Stimulated activated CD4-positive, alpha-beta T cell treated with anti-CD3 and anti-CD28 coated beads, Interleukin-2, amount 100 ng/mL, for 24 hours (primary cell): Measurements from ENCODE around the gene LRRC56.
"Not testable (repeated sequence)": the region's sequence is repeated elsewhere in the genome, so short reads cannot be mapped to it uniquely, and the experiment has no call there.

Experiments
- DNase-seq, 2 donors: peaks; one replicate each; pipeline ENCODE4 v3.0.0-alpha.2; 2020

The LRRC56 gene

DNA sequence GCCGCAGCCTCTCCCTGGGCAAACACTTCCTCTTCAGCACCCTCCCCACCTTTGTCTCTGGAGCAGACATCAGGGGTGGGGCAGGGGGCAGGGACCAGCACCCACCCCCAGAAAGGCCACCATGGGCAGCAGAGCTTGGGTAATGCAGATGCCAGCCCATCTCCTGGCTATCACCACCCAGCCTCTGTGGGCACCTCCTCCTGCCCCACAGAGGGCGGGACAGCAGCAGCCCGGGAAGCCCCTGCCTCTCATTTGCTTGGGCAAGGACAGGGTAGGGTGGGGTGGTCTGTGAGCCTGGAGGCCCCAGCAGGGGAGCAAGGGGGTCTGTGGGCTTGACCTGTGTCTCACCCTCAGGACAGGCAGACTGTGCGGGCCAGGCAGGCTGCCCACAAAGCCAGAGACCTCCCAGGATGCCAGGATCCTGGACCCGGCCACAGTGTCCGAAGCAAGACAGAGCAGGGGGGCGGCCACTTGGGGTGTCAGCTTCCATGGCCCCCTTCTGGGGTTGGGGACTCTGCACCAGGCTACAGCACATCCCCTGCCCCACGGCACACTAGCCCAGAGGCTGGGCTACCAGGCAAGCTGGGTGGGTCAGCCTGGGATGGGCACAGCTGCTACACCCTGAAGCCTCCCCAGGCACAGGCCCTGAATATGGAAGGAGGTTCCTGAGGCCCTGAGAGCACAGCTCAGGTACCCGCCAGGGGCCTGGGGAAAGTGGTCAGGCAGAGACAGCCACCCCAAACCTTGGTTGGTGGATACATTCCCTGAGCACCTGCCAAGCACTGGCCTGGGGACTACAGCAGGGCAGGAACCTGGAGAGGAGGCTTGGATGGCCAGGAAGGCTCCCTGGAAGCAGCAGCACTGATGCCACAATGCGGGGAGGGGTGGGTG lies 34.8 kb upstream of the LRRC56 start:
- DNase-seq: no peak

DNA sequence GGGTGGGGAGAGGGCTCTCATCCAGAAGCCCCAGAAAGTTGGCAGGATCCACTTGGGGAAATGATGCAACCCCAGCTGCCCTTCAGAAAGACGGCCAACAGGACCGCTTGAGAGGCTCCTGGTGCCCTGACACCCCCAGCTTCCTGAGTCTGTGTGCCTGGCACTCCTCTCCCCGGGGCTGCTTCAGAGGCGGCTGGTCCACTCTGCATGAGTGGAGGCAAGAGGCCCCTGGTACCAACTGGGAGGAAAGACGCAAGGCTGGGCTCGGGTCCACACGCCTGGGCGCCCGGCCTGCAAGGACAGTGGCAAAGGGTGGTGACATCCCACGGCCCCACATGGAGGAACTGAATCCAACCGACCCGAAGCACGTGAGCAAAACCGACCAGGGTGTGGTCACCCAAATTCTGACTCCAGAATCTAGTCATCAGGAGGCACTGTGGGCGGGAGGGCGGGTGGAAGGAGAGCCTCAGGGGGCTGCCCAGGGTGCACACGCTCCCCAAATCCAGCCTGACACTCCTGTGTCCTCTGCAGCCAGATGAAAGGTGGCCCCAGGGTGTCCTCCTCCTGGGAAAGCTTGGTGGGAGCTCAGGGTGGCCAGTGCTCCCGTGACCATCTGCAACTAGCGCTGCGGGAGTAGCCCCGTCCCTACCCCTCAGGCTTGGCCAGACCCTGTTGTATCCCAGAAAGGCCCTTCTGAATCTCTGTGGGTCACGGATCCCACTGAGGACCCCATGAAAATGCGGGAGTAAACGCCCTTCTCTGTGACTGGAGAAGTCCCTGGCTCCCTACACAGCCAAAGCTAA lies 33.9 kb upstream of the LRRC56 start:
- peak in 1 of 2 donors; percentile 34 for DNase-seq

DNA sequence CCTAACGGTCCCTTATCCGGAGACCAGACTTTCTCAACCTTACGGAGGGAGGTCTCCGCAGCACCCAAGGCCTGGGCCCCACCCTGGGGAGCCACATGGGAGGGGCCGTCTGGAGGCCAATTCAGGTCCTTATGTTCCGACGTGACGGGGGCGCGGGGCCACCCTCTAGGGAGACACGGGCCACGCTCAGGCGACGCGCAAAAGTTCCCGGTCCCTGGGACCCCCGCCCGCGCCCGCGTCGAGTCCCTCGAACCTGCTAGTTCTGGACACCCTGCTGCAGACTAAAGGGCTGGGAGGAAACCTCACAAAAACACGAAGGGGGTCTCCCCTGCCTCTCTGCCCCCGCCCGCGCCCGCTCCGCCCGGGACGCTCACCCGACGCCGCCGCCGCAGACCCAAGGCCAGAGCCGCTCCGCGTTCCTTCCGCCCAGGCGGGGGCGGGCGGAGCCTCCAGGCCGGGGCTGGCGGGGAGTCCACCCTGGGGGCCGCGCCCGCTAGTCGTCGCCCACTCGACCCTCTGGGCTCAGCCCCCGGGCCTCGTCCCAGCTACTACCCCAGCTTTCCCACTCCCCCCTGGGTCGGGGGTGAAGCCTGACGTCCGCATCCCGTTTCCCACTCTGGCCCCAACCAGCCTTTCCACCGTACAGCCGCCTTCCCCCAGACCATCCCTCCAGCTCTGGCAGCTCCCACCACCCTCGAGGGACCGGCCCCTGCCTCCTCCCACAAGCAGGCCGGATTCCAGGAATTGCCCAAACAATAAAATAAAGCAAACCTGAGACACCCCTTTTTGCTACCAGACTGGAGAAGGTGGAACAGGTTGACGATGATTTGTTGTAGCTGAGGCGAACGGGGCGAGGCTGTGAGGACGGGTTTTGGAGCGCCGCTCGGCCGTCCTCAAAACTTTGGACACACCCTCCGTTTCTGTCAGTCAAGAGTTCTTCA lies 33.0 kb upstream of the LRRC56 start:
- DNase-seq: peak in 1 of 2 donors; percentile 32

DNA sequence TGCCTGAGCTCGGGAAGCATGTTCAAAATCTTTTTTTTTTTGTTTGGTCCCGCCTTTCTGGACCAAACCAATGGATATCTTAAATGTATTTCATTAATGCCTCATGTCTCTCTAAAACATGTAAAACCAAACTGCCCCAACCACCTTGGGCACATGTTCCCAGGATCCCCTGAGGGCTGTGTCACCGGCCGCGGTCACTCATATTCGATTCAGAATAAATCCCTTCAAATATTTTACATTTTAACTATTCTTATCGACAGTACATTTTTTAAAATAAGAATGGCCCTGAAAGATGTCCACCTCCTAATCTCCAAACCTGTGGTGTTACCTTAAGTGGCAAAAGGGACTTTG lies 32.4 kb upstream of the LRRC56 start:
- no peak for DNase-seq

DNA sequence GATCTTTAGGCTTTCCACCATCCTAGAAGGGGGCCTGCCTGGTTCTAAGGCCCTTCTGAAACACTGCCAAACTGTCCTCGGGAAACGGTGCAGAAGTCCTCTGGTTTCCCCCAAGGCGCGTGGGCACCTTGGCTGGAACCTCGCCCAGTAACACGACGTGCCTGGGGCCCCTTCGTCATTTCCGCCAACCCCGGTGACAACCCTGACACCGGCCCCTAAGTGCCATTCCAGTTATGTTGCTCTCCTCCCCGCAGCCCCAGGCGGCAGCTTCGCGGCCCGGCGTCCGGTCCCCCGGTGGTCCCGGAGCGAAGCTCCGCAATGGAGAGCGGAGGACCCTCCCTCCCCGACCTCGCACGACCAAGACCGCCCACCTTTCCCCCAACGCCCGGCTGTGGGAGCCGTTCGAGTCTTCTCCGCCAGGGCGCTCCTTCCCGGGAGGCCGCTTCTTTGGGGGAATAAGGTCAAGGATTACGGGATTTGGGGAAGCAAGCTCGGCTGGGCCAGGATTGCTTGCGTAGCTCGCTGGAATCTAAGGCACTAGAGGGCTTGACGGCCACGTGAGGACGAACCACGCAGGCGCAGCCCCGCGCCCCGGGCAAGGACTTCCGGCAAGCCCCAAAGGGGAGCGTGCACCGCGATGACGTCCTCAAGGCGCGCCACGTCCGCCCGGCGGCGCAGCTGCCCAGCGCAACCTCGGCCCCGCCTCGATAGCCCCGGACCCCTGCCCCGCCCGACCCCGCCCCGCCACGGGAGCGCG lies 30.9 kb upstream of the LRRC56 start:
- peak; percentile 97 to 98 for DNase-seq

DNA sequence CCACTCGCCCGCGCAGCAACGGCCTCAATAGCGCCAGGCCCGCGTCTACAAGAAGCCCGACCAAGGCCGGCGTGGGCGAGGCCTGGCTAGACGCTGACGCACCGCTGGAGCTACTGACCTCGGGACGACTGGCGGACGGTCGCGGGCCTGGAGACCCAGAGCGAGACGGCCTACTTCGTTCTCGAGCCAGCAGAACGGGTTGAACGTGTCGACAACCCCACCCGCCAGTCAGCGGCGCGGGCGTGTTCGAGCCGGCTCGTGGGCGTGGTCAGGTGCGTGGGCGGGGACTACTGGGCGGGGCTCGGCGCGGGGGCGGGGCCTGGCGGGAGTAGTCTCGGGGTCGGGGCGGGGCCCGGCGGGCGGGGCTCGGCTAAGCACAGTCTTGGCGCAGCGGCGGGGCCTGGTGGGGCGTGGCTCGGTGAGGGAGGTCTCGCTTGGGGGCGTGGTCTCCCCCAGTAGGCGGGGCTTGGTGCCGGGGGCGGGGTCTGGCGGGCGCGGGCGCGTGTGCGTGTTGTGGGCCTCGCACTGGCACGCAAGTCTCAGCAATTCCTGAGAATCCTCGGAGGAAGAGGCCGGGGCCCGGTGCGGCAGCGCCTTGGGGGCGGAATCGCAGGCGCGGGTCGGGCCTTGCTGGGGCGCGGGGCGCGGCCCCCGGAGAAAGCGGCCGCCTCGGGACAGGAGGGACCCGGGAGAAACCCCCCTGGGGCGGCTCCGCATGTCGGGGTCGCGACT lies 30.2 kb upstream of the LRRC56 start, which contains the start of gene RNH1:
Gene RNH1, minus strand, starts transcription at position 248 of the 732 bp plus-strand sequence. CDS start 5,080 bp downstream, outside the sequence.
- DNase-seq: peak; percentile 100

DNA sequence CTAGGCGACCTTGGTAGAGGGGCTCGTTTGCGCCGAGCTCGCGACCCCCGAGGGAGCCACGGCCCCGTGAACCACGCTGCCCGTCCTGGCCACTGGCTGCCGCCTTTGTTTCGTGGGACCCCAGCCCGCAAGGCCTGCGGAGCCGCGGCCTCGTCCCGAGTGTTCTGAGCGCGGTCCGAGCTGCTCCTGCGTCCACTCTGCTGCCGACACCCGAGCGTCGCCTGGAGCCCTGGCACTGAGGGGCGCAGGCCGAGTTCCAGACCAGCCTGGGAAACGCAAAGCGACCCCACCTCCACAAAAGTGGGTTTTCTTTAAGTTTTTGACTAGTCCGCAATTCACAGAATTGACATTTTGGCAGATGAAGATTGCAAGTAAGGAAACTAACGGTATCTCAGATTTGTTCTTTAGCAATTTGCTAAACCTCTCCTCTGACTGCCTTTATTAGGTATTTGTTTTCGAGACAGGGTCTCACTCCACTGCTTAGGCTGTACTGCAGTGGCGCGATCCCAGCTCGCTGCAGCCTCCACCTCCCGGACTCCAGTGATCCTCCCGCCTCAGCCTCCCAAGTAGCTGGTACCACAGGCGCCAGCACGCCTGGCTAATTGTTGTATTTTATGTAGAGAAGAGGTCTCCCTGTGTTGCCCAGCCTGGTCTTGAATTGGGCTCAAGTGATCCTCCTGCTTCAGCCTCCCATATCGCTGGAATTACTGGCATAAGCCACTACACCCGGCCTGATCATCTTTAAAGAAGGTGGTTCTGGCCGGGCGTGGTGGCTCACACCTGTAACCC lies 29.4 kb upstream of the LRRC56 start:
- no peak for DNase-seq

DNA sequence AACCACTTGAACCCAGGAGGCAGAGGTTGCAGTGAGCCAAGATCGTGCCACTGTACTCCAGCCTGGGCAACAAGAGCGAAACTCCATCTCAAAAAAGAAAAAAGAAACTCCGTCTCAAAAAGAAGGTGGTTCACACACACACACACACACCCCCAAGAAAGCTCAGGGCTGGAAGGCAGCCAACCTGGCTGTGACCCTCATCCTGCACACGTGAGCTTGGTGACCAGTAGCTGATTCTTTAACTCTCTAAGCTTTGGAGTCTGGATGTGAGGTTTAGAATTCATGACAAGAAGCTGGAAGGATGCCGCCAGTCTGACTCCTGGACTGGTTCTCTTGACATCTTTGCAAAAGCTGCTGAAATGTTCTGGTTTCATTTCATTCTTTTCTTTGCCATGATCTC lies 28.4 kb upstream of the LRRC56 start:
- DNase-seq: no peak

DNA sequence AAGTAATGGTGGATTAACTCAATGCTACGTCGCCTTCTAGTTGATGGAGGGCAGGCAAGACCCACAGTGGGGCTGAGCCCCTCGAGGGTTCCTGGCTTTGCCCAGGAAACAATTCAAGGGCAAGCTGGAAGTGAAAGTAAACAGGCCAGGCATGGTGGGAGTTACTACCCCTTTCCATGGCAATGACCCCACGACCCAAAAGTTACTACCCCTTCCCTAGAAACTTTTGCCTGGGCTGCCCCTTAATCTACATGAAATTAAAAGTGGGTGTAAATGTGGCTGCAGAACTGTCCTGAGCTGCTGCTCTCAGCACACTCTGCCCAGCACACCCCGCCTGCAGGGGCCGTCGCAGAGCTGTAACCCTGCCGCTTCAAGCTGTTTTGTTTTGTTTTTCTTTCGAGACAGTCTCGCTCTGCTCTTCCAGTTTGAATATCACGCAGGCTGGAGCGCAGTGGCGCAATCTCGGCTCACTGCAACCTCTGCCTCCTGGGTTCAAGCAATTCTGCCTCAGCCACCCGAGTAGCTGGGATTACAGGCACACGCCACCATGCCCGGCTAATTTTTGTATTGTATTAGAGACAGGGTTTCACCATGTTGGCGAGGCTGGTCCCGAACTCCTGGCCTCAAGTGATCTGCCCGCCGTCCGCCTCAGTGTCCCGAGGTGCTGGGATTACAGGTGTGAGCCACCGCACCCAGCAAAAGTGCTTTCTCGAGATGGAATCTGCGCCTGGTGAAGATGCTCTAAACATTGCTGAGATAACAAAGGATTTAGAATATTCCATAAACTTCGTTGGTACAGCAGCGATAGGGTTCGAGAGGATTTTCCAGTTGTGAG lies 24.3 kb upstream of the LRRC56 start:
- DNase-seq: no peak

DNA sequence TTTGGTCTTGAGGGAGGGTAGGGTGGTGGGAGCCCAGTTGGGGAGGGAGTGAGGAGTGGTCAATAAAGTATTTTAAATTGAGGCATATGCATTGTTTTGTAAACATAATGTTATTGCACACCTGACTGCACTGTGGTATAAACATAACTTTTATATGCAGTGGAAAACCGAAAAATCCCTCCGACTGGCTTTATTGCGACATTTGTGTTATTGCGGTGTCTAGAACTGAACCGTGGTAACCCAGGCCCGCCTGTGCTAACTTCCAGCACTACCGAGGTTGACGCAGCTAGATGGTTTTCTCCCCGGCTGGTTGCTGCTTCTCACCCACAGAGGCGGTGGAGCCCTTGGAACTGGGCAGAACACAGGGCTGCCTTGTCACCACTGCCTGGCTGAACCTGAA lies 22.7 kb upstream of the LRRC56 start:
- DNase-seq: no peak

DNA sequence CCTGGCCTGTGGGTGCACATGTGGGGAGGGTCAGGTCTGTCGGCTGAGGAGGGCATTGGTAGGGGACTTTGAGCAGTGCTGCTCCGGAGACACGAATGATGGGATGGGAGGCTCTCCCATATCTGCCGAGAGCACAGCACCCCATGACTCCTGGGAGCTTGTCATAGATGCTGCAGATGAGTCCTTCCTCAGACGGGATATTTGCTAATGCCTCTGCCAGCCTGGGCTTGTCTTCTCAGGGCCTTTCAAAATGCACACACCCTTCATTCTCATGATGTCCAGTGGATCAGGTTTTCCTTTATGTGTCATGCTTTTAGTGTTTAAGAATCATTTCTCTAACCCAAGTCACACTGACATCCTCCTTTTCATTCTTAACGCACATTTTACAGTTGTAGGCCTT lies 22.2 kb upstream of the LRRC56 start:
- DNase-seq: no peak

DNA sequence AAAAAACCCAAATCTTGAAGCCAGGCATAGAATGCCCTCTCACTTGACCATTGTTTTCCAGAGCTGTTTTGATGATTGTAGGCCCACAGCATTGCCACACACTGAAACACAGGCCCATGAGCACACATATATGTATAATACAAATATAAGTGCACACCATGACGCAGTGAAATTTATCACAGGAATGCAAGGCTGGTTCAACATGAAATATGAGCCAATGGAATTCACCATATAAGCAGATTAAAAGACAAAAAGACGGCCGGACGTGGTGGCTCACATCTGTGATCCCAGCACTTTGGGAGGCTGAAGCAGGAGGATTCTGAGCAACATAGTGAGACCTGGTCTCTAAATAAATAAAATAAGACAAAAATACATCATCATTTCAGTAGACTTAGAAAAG lies 20.9 kb upstream of the LRRC56 start:
- DNase-seq: no peak

DNA sequence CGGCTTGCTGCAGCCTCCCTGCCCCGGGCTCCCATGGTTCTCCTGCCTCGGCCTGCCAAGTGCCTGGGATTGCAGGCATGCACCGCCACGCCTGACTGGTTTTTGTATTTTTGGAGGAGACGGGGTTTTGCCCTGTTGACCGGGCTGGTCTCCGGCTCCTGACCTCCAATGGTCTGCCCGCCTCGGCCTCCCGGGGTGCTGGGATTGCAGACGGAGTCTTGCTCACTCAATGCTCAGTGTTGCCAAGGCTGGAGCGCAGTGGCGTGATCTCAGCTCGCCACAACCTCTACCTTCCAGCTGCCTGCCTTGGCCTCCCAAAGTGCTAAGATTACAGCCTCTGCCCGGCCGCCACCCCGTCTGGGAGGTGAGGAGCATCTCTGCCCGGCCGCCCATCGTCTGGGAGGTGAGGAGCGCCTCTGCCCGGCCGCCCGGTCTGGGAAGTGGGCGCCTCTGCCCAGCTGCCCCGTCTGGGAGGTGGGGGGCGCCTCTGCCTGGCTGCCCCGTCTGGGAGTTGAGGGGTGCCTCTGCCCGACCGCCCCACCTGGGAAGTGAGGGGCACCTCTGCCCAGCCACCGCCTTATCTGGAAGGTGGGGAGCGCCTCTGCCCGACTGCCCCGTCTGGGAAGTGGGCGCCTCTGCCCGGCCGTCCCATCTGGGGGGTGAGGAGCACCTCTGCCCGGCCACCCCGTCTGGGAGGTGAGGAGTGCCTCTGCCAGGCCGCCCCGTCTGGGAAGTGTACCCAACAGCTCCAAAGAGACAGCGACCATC lies 20.2 kb upstream of the LRRC56 start:
- DNase-seq: not testable (repeated sequence)

DNA sequence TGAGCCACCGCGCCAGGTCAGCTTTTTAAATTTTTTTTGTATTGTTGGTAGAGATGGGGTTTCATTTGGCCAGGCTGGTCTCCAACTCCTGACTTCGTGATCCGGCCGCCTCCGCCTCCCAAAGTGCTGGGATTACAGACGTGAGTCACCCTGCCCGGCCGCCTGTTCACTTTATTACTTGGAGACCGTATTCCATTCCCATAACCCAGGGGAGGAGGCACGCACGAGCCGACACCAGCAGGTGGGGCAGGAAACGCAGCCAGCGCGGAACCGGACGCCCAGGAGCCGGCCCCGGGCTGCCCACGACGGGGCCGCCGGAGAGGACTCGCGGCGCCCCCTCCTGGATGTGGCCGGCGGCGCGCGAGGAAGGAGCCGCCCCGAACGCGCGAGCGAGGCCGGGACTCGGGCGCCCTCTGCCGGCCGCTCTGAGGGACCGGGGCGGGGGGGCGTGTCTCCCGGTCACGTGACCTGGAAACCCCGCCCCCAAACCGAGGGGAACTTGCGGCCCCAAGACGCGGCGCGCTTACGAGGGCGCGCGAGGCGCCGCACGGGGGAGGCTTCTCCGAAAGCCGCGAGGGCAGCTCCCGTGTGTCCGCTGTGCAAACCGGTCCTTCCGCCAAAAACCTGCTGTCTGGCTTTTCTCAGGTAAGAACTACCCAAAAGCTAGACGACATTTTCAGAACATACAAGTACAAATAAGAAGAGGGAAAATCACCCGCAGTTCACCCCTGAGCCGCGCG lies 18.7 kb upstream of the LRRC56 start:
- peak; percentile 87 to 88 for DNase-seq

DNA sequence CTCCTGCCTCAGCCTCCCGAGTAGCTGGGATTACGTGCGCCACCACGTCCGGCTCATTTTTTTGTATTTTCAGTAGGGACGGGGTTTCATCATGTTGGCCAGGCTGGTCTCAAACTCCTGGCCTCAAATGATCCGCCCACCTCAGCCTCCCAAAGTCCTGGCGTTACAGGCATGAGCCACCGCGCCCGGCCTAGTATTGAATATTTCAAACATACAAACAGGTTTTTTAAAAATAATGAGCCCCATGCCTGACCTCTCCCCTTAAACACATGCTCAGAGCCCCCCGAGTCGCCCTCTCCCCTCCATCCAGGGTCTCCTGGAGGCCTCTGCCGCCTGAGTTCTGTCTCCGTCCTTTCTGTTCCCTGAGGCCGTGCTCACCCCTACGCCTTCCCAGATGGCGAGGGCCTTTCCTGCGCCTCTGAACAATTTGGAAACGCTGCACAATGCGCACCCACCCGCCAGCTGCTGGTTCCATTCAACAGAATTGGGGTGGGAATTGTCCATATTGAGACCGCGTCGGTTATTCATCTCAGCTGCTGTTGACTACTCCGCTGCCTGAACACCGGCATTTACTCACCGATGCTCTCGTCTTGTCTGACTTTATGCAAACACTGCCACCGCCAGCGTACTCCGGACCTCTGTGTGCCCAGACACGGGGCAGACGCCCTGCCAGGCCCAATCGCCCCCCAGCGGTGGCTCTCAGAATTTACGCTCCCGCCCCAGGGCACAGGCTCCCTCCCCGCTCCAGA lies 16.7 kb upstream of the LRRC56 start:
- DNase-seq: no peak

DNA sequence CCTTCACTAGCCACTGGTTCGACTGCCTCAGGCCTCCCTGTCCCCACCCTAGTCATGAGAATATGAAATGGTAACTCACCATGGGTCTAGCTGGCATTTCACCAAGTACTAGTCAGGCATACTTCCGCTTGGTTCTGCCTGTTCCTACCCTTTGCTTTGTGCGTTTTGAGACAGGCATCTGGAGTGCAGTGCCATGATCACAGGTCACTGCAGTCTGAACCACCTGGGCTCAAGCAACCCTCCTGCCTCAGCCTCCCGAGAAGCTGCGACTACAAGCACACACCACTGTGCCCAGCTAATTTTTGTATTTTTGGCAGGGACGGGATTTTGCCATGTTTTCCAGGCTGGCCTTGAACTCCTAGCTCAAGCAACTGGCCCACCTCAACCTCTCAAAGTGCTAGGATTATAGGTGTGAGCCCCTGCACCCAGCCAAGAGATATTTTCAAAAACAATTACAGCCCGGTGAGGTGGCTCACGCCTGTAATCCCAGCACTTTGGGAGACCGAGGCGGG lies 16.1 kb upstream of the LRRC56 start:
- DNase-seq: no peak

DNA sequence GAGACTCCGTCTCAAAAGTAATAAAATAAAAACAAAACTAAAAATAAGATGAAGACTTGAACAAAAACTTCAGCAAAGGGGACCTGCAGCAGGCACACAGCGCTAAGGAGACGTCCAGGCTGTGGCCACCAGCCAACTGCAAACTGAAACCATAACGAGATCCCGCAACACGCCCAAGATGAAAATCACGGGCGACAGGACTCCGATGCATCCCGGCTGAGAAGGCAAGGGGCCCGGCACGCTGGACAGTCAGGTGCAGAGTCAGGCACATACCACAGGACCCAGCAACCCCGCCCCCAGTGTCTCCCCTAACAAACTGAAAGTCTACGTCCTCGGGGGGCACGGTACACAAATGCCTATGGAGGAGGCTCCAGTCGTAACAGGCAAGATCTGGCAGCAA lies 11.1 kb upstream of the LRRC56 start:
- DNase-seq: no peak
